SHP77 (cell line): ENCODE data around the gene ANKS3.

Experiments
- DNase-seq, 2 experiments: peaks; one replicate each; lab custom pipeline; 2025; lab: John Stamatoyannopoulos, UW

The ANKS3 gene

GRCh38 chr16:4648917-4649316 is 85.2 kb downstream of the ANKS3 start:
- no peak for DNase-seq

- DNase-seq = no peak
Measured at GRCh38 chr16:4647644-4647980, 86.5 kb downstream of the ANKS3 start.

- no peak for DNase-seq
Measured at GRCh38 chr16:4646773-4647643, 87.1 kb downstream of the ANKS3 start.
